ENCODE measurements around the gene RPP30. TPM values are rescaled to one million over a fixed set of nuclear protein-coding genes. Genes with fewer than 3 reads are reported as not detected.

The RPP30 gene
- total and polyA plus RNA-seq, 4 donors = 11.2 to 22.6 (median 13.0) TPM

GRCh38 chr10:90917238-90917967 lies 45.6 kb downstream of the RPP30 start:
- 84% methylated on average over 8 of the region's 8 CpGs for WGBS
- Histone ChIP-seq H3K27me3 (ENCODE audit: control insufficient read depth in 4 of 4, insufficient read depth in 4 of 4, low read length in 3 of 4) (peaks cover 0 to 4% (median 0%) of the 10 kb centered on the region in 4 donors), H3K9me3 (ENCODE audit: control insufficient read depth in 4 of 4, low read length in 3 of 4) (no peaks in the 10 kb centered on the region), H3K4me3 (ENCODE audit: low read depth in 1 of 3, low read length in 3 of 3) (no peak overlapping the region), H3K36me3 (ENCODE audit: control insufficient read depth in 4 of 4, insufficient read depth in 3 of 4, low read depth in 1 of 4, low read length in 3 of 4) (no peaks in the 10 kb centered on the region), H3K4me1 (ENCODE audit: control insufficient read depth in 4 of 4, insufficient read depth in 4 of 4, low read length in 3 of 4) (no peaks in the 10 kb centered on the region), H3K9ac (ENCODE audit: low read depth in 1 of 2, low read length in 2 of 2) (no peak overlapping the region), H3K27ac (ENCODE audit: low read depth in 1 of 2, low read length in 2 of 2) (no peak overlapping the region)
- TF ChIP-seq EGR1 (IDR thresholded peaks at IDR 0.05; ENCODE audit: low read depth in 2 of 2) (no peak), GABPA (IDR thresholded peaks at IDR 0.05 in 1 of 2, conservative IDR thresholded peaks at IDR 0.05 in 1 of 2) (no peak), JUND (IDR thresholded peaks at IDR 0.05) (no peak), HNF4A (conservative IDR thresholded peaks at IDR 0.05) (no peak), MAX (IDR thresholded peaks at IDR 0.05) (no peak), SP1 (IDR thresholded peaks at IDR 0.05) (no peak)
- no peak for DNase-seq (ENCODE audit: low spot score)

- no peak overlapping the region for H3K9ac ChIP-seq (ENCODE audit: low read depth in 1 of 2, low read length in 2 of 2)
- no peak overlapping the region for H3K27ac ChIP-seq (ENCODE audit: low read depth in 1 of 2, low read length in 2 of 2)
- H3K36me3 ChIP-seq (ENCODE audit: control insufficient read depth in 4 of 4, insufficient read depth in 3 of 4, low read depth in 1 of 4, low read length in 3 of 4) = no peaks in the 10 kb centered on the region
- DNase-seq (ENCODE audit: low spot score) = no peak
- H3K4me3 ChIP-seq (ENCODE audit: low read depth in 1 of 3, low read length in 3 of 3) = no peak overlapping the region
- 91% methylated on average over 3 of the region's 3 CpGs for WGBS
- TF ChIP-seq EGR1 (IDR thresholded peaks at IDR 0.05; ENCODE audit: low read depth in 2 of 2) (no peak), MAX (IDR thresholded peaks at IDR 0.05) (no peak), ZBTB33 (IDR thresholded peaks at IDR 0.05) (no peak), REST (IDR thresholded peaks at IDR 0.05) (no peak), ATF3 (IDR thresholded peaks at IDR 0.05) (no peak), YY1 (IDR thresholded peaks at IDR 0.05) (no peak), CTCF (IDR thresholded peaks at IDR 0.05; ENCODE audit: low read depth, low read length, missing input control) (no peak), SP1 (IDR thresholded peaks at IDR 0.05) (no peak), TAF1 (conservative IDR thresholded peaks at IDR 0.05) (no peak), FOXA1 (IDR thresholded peaks at IDR 0.05) (no peak), RXRA (IDR thresholded peaks at IDR 0.05) (no peak), JUND (IDR thresholded peaks at IDR 0.05) (no peak)
- peaks cover 0 to 4% (median 0%) of the 10 kb centered on the region in 4 donors for H3K27me3 ChIP-seq (ENCODE audit: control insufficient read depth in 4 of 4, insufficient read depth in 4 of 4, low read length in 3 of 4)
- no peaks in the 10 kb centered on the region for H3K4me1 ChIP-seq (ENCODE audit: control insufficient read depth in 4 of 4, insufficient read depth in 4 of 4, low read length in 3 of 4)
- H3K9me3 ChIP-seq (ENCODE audit: control insufficient read depth in 4 of 4, low read length in 3 of 4) = no peaks in the 10 kb centered on the region
These were observed 46.2 kb downstream of the RPP30 start for GRCh38 chr10:90917968-90918318.

All from liver (tissue), 9 donors.